RCC 7860 (cell line): ENCODE results near the gene SH2D4B.
A peak's percentile ranks its signal among the peaks of the same experiment; 100 is the strongest.

Source experiments
- DNase-seq: peaks from one replicate; pipeline ENCODE4 v3.0.0-alpha.2; 2015; ENCODE audit warnings: low spot score
- FAIRE-seq: peaks from 2 replicates; lab custom pipeline; 2012; peaks lifted over from hg19 to GRCh38; lab: Jason Lieb, UNC

SH2D4B gene

DNA sequence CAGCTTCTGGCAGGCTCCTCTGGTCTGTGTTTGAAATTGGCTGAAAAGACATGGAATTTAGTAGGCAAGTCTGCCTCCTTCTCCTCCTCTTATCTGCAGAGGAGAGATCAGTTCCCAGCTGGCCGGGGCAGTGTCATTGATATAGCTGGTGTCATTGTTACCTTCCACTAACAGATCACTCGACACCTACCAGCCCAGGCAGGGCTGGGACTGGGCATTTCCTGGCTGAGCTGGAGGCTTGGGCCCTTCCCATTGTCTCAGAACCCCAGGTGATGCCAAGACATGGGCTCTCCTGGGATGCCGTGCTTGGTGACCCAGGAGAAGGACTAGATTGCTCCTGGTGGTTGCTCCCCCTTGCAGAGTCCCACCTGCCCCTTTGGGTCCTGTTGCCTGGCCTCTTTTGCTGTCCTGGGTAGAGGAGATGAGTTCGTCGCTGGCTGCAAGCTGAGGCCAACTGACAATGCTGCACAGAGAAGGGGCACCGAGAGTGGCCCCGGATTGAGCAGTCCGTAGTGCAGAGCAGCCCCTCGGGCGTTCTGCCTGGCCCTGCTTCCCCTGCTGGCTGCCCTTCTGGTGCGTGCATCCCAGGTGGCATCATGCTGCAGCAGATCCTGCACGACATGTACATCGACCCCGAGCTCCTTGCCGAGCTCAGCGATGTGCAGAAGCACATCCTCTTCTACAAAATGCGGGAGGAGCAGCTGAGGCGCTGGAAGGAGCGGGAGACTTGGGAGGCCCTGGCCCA lies at the start of gene SH2D4B:
SH2D4B (plus strand) TSS at position 167 of the 745 bp plus-strand sequence; CDS start at position 597, 430 bp downstream.
- DNase-seq (no peak), FAIRE-seq (no peak)

DNA sequence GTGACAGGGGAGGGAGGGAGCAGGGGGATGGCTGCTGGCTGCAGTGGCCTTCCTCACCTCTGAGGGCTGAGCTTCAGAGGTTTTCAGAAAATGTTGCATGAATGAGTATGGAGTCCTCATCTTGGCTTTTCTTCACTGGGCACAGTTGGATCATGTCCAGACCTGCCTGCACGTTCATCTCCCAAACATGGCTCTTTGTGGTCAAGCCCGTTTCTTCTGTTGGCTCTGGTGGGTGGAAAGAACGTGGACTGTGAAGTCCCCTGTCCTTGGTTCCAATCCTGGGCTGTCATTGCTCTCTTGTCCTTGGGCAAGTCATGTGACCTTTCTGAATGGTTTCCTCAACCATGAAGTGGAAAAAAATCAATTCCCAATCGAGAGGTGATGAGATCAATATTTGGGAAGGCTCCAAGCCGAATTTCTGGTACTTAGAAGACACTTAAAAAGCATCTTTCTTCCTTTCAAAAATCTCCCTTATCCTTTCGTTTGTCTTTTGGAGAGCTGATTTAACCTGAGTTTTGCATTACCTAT lies 49.1 kb upstream of the SH2D4B start:
- DNase-seq (peak; percentile 43), FAIRE-seq (peak; percentile 26)

DNA sequence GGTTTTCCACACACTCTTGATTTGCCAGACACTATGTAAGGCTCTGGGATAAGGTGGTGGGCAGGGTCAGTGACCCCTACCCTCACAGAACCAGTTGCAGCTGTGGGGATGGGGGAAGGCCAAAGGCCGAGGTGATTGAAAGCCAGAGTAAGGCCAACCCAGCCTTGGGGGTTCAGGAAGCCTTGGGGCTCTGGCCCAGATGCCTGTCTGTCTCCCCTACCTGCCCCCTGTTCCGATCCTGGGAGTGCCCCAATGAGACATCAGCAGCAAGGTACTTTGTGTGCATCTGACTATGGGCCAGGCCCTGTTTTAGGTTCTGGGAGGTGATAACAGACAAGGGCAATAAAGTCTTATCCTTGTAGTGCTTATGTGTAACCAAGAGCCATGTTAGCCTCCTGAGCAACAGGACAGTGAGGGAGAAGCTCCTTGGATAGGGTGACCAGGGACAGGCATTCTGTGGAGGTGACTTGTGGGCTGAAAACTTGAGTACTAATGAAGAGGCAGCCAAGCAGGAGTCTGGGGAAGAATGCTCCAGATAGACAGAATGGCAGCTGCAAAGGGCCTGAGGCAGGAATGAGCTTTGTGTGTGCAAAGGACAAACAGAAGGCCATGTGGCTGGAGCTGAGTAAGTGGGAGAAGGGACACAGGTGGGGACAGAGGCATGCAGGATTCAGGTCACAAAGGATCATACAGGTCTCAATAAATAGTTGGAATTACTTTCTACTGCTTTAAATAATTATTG lies 48.2 kb upstream of the SH2D4B start:
- no peak for FAIRE-seq
- DNase-seq = no peak

DNA sequence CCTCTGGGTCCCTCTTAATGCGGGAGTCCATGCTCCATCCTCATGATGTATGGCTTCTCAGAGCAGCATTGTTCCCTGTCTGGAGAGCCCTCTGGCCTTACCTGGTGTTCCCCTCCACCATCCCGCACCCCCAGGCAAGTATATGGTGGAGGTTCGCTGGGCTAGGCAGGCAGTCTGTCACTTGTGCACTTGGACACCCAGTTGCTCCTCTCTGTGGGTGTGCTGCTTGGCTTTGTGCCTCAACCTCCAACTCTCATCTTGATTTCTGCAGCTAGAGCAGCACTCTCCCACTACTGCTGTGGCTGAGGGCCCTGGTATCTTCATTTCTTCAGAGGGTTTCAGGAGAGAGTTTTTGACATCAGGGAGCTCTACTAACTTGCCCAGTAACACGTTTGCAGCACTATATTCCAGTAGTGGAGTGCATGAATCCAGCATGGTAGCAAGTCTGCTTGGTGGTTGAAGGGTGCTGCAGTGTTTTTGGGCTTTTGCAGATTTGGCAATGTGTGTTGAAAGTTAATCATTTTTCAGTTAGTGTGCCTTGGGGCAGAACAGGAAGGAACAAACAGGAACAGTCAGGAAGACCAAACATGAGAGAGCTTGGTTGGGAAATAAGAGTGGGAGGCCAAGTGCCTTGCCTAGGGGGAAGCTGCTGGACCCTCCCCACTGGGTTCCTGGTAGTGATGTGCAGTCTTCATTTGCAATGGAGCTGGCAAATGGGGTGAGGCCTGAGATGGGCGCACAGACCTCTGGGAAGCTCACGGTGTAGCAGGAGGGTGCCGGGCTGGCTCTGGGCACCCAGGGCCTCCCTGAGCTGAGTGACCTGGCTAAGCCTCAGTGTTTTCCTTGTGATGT lies 46.2 kb upstream of the SH2D4B start:
- FAIRE-seq (peak; percentile 44), DNase-seq (peak; percentile 30)

DNA sequence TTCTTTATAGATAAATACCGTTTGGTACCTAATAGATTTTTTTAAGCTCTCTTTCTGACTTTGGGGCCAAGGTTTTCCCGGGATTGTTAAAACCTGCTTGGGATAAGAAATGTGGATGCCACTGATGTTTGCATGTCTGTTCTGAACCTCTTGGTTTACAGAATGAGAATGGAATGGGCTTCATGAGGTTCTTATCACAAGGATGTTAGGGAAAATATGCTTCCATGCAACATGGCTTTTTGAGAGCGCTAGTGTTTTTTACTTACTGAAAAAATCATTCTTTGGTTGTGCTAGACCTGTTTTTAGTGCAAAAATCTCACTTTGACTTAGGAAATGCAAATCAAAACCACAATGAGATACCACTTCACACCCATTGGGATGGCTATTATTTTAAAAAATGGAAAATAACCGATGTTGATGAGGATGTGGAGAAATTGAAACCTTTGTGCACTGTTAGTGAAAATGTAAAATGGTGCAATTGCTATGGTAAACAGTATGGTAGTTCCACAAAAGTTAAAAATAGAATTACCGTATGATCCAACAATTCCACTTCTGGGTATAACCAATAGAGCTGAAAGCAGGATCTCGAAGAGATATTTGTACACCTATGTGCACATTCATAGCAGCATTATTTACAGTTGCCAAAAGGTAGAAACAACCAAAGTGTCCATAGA lies 44.7 kb upstream of the SH2D4B start:
- DNase-seq (no peak), FAIRE-seq (no peak)

DNA sequence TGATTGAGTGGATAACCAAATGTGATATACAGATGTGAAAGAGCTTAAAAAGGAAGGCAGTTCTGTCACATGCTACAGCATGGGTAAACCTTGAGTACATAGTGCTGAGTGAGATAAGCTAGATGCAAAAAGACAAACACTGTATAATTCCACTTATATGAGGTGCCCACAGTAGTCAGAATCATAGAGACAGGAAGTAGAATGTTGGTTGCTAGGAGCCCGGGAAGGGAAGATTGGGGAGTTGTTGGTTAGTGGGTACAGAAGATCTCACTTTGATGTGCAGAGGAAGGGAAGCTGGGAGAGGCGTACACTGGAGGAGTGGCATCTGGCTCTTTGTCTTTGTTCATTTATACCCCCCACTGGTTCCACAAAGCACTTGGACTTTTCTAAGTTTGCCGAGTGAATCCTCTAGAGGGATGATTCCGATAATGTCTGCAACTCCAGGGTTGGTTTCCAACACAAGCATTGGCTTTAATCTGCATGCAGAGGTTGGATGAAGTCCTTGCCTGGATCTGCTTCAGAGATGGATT lies 44.1 kb upstream of the SH2D4B start:
- FAIRE-seq (no peak), DNase-seq (no peak)

DNA sequence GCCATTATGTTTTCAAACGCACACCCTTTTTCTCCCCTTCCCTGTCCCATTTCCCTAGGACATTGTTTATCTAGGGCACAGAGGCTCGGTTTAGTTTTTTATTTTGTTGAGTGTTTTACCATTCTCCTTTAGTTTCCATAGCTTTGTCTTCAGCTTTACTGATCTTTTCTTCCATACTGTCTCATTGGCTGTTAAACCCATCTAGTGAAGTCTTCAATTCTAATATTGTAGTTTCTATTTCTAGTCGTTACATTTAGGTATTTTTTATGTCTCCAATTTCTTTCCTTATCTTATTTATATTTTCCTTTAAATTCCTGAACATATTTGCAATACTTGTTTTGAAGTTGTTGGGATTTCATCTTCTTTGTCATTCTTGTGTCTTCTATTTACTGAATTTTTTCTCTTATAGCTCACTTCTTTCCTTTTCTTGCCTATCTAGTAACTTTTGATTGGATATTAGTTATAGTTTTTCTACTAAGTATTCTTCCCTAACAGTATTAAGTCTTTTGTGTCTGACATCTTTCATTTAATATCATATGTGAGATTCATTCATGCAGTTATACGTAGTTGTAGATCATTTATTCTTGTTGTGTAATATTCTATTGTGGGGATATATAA lies 41.0 kb upstream of the SH2D4B start:
- FAIRE-seq (no peak), DNase-seq (no peak)

DNA sequence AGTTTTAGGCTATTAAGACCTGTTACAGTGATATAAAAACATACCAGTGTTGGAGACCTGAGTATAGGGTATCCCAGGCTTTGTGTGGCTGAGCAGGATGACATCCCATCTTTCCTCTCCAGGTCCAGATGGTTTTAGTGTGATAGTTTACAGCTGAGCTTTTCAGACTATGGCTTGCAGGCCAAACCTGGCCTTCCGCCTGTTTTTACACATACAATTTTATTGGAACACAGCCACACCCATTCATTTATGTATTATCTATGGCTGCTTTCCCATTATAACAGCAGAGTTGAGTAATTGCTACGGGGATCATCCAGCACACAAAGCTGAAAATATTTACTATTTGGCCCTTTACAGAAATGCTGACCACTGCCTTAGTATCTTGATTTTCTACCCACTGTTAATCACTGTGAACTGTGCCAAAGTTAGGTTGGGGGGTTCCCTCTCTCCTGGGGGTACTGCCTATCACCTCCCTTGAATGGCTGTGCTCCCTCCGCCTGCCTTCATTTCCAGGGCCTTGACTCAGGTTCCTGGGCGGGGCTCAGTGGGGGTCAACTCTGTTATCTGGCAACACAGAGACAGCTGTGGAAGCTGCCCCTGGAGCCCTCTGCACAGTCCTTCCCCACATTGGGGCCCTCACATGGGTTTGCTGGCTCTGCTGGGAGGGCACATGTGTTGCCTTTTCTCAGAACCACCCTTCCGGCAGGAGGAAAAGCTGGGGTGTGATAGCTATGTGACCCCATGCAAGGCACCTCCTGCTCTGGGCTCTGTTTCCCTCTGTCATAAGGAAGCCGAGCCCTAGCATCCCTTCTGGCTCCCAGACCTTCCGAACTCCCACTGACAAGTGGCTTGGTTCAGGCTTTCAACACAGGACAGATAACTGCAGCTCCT lies 40.3 kb upstream of the SH2D4B start:
- no peak for DNase-seq
- no peak for FAIRE-seq

DNA sequence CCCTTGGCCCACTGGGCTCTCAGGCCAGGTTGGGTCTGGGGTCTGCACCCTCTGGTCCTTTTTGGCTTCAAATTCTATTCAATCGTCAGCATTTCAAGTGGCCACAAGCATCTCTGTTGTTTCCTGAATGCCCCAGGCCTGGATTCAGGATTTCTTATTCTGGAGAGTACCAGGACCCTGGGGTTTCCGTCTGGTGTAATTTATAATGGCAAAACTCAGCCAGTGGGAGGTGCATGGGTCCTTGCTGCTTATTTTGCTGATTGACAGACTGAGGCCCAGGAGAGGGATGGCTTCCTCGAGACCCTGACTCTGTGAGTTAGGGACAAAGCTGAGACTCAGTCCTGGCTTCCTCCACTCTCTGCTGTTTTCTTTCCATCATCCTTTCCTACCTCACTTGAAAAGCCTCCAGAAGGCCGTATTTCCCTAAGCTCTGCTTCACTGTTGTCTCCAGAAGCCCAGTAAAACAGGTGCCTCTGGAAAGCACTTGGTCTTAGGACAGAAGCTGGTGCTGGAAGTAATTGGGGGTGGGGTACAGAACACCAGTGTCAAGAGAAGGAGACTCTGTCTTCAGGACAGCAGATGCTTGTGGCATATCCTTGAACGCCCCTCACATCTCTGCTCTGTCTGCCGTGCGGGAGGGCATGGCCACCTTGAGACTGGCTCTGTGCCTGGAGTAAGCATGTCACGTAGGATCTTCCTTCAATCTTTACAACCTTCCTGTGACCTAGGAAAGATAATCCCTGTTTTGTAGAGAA lies 39.4 kb upstream of the SH2D4B start:
- no peak for DNase-seq
- FAIRE-seq = no peak

DNA sequence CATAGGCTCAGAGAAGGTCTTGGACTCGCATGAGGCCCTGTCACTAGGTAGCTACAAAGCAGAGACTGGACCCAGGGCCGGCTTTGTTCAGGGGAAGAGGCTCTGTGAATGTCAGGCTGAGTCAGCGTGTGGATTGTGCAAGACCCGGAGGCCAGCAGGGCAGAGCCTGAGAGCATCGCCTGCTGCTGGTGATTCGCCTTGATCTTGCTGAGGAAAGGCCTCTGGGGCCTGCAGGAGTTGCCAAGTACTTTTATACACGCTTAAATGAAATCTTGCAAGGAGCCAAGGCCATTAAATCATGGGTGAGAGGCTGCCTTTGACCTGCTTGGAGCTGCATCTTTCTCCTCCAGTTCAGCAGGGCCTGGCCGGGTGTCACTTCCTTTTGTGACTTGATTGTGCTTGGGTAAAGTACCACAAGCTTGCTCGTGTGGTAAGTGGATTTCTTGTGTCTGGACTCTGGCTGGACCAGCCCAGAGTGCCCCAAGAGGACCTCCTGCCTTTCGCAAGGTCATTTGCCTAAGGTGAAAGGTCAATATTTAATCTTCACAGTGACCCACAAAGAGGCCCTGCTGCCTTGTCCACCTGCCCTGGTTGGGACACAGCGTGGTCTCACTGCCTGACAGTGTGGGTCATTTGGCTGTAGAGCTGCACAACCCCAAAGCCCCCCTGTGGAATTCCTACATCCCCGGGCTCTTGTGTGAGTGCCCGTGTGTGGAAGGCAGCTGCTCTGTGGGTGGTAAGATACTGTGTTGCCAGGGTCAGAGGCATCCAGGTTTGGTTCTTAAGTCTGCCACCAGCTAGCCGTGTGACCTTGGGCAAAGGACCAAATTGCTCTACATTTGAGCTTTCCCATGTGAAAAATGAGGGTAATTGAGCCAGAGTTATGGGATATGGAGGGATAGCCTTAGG lies 38.6 kb upstream of the SH2D4B start:
- peak; percentile 85 for FAIRE-seq

DNA sequence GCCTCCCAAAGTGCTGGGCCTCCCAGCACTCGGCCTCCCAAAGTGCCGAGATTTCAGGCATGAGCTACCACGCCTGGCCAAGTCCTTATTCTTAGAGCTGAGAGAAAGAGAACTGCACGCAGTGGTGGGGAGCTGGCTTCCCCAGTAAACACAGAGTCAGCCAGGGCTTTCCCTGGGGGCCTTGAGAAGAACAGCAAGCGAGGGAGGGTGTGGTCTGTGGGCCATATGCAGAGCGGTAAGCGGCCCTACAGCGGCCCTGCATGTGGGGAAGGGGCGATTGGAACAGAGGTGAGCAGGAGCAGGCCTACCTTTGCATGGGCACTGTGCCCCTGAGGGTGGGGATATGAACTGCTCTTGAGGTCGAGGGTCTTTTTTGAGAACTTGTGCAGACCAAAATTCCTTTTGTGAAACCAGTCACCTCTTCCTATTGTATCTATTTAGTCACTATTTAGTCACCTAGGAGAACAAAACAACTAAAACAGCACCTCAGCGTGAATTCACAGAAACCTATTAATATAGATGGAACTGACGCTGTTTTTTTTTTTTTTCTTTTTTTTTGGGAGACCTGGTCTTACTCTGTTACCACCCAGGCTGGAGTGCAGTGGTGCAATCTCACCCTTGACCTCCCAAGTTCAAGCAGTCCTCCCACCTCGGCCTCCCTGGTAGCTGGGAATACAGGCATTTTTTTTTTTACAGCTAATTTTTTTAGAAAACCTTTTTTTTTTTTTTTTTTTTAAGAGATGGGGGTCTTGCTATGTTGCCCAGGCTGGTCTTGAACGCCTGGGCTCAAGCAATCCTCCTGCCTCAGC lies 36.9 kb upstream of the SH2D4B start:
- FAIRE-seq = no peak
- DNase-seq = peak; percentile 36

More for the DNA sequence above, 38.6 kb upstream of the SH2D4B start:
- peak; percentile 94 for DNase-seq

DNA sequence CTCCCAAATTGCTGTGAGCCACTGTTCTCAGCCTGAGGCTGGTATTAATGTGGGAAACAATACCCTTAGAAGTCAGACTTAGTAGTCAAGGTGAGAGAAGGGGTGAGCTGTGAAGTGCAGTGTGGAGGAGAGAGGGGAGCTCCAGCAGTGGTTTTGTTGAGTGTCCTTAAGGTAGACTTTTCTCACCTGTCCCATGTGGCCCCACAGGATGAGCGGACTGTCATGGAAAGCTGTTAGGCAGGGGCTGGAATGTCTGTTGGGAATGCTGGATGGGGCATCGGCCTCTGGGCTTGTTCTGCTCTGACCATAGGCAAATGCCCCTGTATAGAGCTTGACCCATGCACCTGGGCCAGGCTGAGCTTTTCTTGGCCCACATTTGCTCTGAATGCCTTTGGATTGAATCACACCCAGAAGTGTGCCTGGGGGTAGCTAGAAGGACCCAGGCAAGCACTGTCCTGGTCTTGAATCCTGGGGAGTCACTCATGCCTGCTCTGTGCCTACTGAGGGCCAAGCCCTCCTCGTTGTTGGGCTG lies 36.3 kb upstream of the SH2D4B start:
- peak; percentile 48 for DNase-seq

DNA sequence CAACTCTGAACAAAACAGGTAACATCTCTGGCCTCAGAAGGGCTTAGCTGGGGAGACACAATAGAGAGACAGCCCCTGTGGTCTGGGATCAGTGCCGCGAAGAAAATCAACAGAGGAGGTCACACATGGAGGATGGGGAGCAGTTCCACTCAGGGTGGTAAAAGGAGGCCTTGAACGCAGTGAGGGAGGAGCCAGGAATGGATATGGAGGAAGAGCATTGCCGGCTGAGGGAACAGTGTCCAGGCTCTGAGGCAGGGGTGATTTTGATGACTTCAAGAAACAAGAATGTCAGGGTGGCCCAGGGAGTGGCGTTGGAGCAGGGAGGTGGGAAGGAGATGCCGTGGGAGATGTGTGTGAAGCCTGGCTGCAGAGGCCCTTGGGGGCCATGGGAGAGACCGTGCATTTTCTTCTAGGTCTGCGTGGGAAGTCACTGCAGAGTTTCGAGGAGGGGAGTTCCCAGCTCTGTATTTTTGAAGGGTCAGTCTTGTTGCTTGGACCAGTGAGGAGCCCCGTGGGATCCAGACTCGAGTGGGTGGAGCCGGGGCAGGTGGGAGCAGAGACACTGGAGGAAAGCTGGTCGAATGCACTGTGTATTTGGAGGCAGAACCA lies 35.7 kb upstream of the SH2D4B start:
- FAIRE-seq (no peak), DNase-seq (peak; percentile 65)

More for the DNA sequence above, 36.3 kb upstream of the SH2D4B start:
- no peak for FAIRE-seq

DNA sequence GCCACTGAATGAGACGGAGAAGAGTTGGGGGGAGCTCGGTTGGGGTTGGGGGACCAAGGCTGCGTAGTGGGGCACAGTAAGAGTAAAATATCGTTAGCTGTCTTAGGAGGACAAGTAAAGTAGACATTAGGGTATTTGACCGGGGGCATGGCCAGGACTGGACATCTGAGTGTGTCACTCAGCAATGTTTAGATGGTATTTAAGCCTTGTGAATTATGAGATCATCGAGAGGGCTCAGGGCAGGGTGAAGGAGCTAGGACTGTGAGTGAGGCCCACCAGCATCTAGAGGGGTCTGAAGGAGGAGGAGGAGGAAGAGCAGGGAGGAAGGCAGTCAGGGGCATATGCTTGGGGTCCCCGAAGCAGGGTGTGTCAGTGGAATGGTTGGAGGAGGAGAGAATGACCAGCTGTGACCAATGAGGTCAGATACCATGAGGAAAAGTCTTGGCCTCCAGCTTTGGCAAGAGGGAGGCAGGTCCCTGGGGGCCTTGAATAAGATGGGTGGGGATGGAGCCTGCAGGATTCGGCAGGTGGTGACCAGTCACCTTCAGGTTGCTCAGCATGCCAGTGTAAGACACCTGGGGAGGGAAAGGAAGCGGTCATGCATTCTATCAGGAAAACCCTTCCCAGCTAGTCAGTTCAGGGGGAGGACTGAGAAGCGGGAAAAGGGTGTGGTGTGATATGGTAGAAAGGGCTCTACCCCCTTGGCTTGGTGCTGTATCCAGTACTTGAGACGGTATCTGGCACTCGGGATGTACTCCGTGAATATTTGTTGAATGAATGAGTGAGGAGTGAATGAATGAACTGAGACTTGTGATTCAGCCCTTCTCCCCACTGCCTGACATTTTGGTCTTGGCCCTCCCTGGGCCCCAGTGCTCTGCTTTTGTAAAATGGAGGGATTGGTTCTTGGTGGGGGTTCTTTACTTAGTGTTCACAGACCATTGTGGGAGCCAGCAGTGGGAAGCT lies 34.8 kb upstream of the SH2D4B start:
- DNase-seq (peak; percentile 28), FAIRE-seq (no peak)
